Activated T-helper 1 cell treated with anti-CD3 and anti-CD28 coated beads, Interleukin-2, amount 50 U/mL, for 16 hours (primary cell): ENCODE data around the gene ZBTB9.

Experiments
- DNase-seq, 2 donors: peaks; one replicate each; pipeline ENCODE4 v3.0.0-alpha.2; 2020; ENCODE audit warnings: low read depth in 1 of 2, low spot score in 1 of 2

The ZBTB9 gene

GRCh38 chr6:33454009-33454946 lies at the start of gene ZBTB9:
TSS of gene ZBTB9 (plus strand) at chr6:33454576. CDS start at chr6:33455101, 525 bp downstream.
- DNase-seq = peak; percentile 85 to 89

GRCh38 chr6:33404884-33405283 lies 49.5 kb upstream of the ZBTB9 start:
- no peak for DNase-seq

- no peak for DNase-seq
Measured at GRCh38 chr6:33405386-33405940, 48.9 kb upstream of the ZBTB9 start.

- DNase-seq = no peak
Measured at GRCh38 chr6:33406126-33406525, 48.2 kb upstream of the ZBTB9 start.

GRCh38 chr6:33407132-33407718 lies 47.2 kb upstream of the ZBTB9 start:
- no peak for DNase-seq

GRCh38 chr6:33410050-33410710 lies 44.2 kb upstream of the ZBTB9 start:
- peak; percentile 94 to 98 for DNase-seq

GRCh38 chr6:33410711-33411631 lies 43.4 kb upstream of the ZBTB9 start, which contains the start of gene PHF1:
TSS of gene PHF1 (plus strand) at chr6:33411014. CDS start at chr6:33412264, 1,250 bp downstream.
- peak in 1 of 2 donors; percentile 53 for DNase-seq

GRCh38 chr6:33411632-33412005 lies 42.8 kb upstream of the ZBTB9 start:
- DNase-seq = no peak

- DNase-seq = no peak
Measured at GRCh38 chr6:33412140-33413009, 42.0 kb upstream of the ZBTB9 start.

- no peak for DNase-seq
Measured at GRCh38 chr6:33413241-33414120, 40.9 kb upstream of the ZBTB9 start.

GRCh38 chr6:33414592-33415271 lies 39.6 kb upstream of the ZBTB9 start:
- no peak for DNase-seq

- no peak for DNase-seq
Measured at GRCh38 chr6:33415831-33416230, 38.5 kb upstream of the ZBTB9 start.

GRCh38 chr6:33416386-33417127 lies 37.8 kb upstream of the ZBTB9 start:
- no peak for DNase-seq

GRCh38 chr6:33417128-33417902 lies 37.1 kb upstream of the ZBTB9 start:
- DNase-seq = no peak

GRCh38 chr6:33417903-33418689 lies 36.3 kb upstream of the ZBTB9 start, which contains the start of gene CUTA:
TSS of gene CUTA (minus strand) at chr6:33418107. CDS start at chr6:33418000, 107 bp downstream.
- peak; percentile 96 to 98 for DNase-seq
